HG03066 (cell line): ENCODE data around the gene SERPINA7.
"Not testable (repeated sequence)": the region's sequence is repeated elsewhere in the genome, so short reads cannot be mapped to it uniquely, and the experiment has no call there.

Experiments
- ATAC-seq: cut with Tn5 transposase; IDR thresholded peaks from one replicate; pipeline ENCODE4 v1.9.1; 2021; ENCODE audit warnings: low read depth; ENCODE audit not compliant: unreplicated experiment

The SERPINA7 gene

DNA sequence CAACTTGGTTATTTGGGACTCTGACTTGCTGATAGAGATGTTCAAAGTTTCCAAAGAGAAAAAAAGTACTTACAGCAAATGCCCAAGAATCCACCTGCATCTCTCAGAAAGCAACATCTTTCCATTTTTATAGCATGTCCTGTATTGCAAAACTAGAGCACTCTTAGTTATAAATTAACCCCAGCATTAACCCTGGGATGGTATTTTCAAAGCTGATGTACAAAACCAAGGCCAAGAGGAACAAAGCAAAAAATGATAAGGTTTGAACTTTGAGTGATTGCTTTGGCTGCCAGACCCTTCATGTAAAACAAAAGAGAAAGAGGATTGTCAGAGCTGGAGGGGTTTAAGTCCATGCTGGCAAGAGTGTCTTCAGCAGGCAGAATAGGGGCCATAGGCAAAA is at the start of gene SERPINA7:
Gene SERPINA7, minus strand, starts transcription at position 103 of the 400 bp plus-strand sequence. CDS start 1,669 bp downstream, outside the sequence.
- no peak for ATAC-seq

- no peak for ATAC-seq
Observed at GRCh38 chrX:106069048-106069447, 30.5 kb upstream of the SERPINA7 start.

GRCh38 chrX:106050054-106050453 is 11.5 kb upstream of the SERPINA7 start:
- no peak for ATAC-seq

- no peak for ATAC-seq
Observed at GRCh38 chrX:106042296-106042695, 3.8 kb upstream of the SERPINA7 start.

DNA sequence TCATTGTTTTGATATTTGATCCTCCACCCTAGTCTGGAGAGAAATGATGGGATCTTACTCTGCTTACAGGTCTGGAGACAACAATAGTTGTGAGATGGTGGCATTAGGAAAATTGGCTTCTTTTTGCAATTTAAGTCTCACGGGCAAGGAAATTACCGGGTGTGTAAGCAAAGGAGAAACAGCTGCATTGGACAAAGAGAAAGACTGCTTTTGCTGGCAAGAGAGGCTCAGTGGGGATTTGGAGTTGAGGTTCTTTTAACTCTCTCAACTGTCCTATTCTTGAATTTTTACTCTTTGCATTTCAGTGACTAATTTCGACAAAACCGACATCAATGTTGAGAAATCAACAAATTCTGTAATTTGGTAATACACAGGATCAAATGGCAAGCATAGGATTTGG is 2.3 kb upstream of the SERPINA7 start:
- no peak for ATAC-seq

DNA sequence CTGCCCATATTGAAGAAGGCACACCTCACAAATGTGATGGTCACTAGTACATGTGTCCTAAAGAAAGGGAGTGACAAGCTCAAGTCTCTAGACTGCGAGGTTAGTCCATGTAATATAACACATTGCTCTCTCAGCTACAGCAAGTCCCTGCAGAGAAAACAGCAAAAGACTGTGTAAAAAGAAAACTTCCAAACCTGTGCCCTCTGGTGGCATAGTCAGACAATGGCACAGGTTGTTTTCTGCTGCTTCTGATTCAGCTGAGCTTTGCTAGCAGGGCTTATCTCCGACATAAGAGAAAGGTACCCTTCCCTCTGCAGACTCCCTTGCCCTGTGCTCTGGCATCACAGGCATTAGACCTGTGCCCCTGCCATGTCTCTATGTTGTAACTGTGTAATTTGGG is 1.4 kb upstream of the SERPINA7 start:
- ATAC-seq, result no peak

DNA sequence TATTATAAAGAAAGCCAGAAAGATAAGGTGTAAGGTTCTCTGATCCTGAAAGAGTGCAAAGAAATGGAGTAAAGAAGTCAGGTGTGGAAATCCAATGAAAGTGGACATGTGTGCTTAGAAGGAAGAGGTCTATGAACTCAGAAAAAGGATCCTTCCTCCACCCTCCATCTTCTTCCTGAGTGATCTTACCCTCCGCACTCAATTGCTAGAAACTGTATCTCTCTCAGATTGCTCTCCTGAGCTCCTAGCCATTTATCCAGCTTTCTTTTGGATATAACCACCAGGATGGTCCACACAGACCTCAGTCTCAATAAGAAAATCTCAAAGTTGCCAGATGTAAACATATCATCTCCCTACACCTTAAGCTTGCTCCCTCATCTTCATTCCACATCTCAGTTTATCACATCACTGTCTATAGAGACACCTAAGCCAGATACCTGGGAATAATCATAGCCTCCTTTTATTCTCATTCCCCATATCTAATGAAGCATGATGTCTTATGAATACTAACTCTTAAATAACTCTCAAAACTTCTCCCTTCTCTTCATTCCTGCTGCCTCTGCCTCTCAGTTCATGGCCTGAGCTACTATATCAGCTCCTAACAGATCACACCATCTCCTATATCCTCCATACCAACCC is 573 bp downstream of the SERPINA7 start:
- no peak for ATAC-seq

DNA sequence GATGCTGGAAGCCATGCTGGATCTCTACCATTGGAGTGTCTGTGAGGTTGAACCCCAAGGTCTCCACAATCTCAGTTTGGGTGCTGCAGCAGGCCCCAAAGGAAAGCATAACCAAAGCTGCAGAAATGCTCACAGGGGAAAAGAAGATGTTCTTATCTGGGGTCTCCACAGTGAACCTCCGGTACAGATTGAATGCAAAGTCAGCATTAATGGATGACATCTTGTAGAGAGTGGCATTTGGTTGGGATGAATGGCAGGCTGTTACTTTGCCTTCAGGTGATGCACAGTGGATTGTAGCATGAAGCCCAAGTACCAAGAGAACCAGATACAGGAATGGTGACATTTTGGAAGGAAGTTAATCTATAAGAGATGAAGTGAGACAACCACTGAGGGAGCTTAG is 1.8 kb downstream of the SERPINA7 start:
- ATAC-seq, result no peak

GRCh38 chrX:106035064-106035463 is 3.5 kb downstream of the SERPINA7 start:
- no peak for ATAC-seq

GRCh38 chrX:106023947-106024346 is 14.6 kb downstream of the SERPINA7 start:
- ATAC-seq, result no peak

GRCh38 chrX:106022238-106022637 is 16.3 kb downstream of the SERPINA7 start:
- no peak for ATAC-seq

GRCh38 chrX:106014119-106014775 is 24.3 kb downstream of the SERPINA7 start:
- ATAC-seq, result no peak

DNA sequence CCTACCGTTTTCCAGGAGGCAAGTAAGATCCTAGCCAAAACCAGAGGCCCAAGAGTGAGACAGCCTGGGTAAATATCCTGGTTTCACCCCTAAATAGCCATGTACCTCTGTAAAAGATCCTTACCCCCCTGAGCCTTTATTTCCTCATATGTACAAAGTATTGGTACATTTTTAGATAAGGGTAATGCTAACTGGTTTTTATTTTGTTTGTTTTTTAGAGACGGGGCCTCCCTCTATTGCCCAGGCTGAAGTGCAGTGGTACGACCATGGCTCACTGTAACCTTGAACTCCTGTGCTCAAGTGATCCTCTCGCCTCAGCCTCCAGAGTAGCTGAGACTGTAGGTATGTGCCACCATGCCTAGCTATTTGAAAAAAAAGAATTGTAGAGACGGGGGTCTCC is 29.4 kb downstream of the SERPINA7 start:
- ATAC-seq, result no peak

DNA sequence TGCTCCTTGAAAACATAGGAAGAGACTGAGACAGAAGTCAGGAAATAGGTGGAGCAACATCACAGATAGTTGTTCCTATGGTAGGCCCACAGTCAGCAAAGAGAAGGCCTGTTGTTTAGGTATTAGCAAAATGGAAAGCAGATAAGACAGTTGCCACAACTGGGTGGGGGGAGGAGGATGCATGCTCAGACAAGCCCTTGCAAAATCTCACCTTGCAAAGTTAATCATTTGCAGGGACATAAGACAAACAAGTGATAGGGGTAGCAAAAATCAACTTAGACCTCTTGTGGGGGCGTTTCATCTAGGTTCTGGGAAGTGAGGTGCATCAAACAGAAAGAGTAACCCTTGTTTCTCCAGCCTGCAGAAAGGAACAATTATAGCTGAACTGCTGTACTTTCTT is 30.7 kb downstream of the SERPINA7 start:
- no peak for ATAC-seq

DNA sequence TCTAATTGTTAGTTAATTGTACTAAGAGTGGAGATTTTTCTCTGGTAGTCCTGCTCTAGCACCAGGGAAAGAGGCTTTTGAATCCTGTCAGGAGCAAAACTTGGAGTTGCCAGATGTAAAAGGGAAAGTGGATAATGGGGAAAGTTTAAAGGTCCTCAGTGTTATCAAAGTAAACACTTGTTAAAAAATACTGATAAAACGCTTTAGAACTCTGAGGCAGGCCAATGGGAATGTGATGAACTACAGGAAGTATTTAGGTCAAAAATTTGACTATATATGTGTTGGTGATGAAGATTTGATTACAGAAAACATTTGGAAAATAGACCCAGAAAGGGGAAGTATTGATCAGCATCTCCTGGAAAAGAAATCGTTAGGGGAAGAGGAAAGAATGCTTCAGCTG is 32.8 kb downstream of the SERPINA7 start:
- no peak for ATAC-seq

- ATAC-seq, result not testable (repeated sequence)
Observed at GRCh38 chrX:106000609-106001008, 37.9 kb downstream of the SERPINA7 start.

DNA sequence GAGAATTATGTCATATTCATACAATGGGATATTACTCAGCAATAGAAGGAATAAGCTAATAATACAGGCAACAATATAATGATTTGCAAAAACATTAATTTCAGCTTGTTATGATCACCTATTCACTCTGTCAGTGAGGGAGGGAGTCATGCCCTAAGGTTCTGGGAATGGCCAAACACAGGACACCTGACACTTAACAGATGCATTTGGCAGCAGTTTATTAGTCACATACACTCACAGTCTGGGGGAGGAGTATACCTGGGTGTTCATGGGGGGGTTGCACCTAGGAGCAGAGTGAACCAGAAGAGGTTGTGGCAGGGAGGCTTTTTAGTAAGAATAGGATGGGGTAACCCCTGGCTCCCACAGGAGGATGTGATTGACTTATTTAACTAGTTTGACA is 38.3 kb downstream of the SERPINA7 start:
- ATAC-seq, result no peak

- no peak for ATAC-seq
Observed at GRCh38 chrX:105999294-105999693, 39.2 kb downstream of the SERPINA7 start.

- ATAC-seq, result not testable (repeated sequence)
Observed at GRCh38 chrX:105988487-105988886, 50.0 kb downstream of the SERPINA7 start.
